ENCODE results near the gene KIF6. TPM values are rescaled to one million over a fixed set of nuclear protein-coding genes. Genes with fewer than 3 reads are reported as not detected.

Gene KIF6
- total RNA-seq, 1 donor from 2014 or later: 0.24 TPM

GRCh38 chr6:39441986-39442385 is 283.2 kb downstream of the KIF6 start:
- ATAC-seq: no peak

- ATAC-seq: no peak
Measured at GRCh38 chr6:39441301-39441700, 283.9 kb downstream of the KIF6 start.

GRCh38 chr6:39440039-39440426 is 285.2 kb downstream of the KIF6 start:
- no peak for ATAC-seq

DNA sequence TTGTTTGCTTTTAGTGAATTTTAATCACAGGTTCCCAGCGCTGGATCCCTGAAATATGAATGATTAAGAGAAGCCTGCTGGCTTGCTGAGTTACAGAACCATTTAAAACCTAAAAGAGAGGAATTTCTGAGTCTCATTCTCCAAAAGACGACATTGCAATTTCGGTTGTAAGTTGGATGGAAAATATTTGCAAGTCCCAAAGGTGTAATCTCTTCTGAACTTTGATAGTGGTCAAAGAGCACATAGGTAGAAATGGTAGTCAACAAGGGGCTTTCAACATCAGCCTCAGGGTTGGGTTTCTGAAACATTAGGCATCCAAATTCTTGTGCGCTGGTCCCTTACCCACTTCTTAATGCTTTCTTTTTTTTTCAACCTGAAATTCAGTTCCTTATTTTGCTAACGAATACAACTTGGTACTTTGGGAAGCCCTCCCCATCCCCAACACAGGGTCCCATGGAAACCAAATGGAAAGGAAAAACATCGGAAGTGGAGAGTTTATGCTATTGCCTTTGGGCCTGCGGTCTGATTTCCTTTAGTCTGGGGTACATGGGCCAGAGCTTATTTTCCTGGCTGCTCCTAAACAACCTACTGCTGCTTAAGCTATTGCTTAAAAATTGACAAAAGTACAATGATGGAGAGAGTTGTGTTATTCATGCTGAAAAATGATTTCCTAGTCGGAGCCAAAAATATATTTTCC is 285.7 kb downstream of the KIF6 start:
- no peak for ATAC-seq

DNA sequence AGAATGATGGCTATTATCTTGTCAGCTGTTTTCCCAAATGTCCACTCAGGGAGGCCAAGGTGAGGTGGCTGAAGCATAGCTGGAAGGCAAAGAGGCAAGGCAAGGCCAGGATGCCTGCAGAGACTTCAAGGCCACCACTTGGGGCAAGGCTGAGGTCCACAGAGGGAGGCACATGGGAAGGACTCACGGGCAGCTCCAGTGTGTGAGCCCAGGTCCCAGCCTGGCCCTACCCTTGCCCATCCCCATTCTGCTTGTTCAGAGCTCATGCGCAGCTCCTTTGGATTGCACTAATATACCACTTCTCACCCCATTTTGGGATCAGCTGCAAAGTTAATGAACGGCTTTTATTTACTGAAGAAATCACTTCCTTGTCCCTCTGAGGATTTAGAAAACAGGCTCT is 291.6 kb downstream of the KIF6 start:
- no peak for ATAC-seq

GRCh38 chr6:39432330-39433025 is 292.7 kb downstream of the KIF6 start:
- no peak for ATAC-seq

GRCh38 chr6:39430871-39431523 is 294.2 kb downstream of the KIF6 start:
- no peak for ATAC-seq

DNA sequence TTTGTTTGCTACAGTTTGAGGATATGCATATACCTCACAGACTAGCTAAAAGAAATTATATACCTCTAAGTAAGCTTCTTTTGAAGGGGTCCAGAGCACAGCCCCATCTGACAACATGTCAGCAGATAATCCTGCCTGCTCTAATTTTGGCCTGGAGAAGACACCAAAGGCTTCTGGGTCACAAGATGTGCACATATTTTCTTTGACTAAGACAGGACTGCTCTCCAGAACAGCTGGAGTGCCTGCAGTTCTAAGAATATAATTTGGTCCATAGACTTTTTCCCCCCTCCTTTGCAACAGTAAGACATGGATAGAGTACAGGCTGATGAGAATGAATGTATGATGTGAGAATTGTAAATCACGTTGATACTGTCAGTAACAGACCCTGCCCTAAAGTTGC is 294.8 kb downstream of the KIF6 start:
- no peak for ATAC-seq

DNA sequence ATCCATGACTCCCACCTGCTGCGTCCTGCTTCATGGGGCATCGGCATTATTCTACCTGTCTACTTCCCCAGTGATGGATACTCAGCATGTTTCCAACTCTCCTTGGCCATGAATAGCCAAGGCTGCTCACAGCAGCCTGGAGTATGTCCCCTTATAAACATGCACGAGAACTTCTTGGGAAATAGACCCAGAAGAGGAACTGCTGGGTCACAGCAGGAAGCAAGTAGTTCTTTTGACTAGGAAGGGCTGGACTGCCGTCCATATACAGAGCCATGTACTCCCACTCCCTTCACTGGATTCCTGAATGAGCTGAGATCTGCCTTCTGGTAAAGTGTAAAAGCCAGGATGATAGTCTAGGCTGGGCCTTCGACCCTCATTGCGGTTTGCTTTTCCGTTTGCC is 296.4 kb downstream of the KIF6 start:
- no peak for ATAC-seq

GRCh38 chr6:39428152-39428551 is 297.1 kb downstream of the KIF6 start:
- no peak for ATAC-seq

- peak; percentile 82 for ATAC-seq
Measured at GRCh38 chr6:39426073-39426456, 299.1 kb downstream of the KIF6 start.

DNA sequence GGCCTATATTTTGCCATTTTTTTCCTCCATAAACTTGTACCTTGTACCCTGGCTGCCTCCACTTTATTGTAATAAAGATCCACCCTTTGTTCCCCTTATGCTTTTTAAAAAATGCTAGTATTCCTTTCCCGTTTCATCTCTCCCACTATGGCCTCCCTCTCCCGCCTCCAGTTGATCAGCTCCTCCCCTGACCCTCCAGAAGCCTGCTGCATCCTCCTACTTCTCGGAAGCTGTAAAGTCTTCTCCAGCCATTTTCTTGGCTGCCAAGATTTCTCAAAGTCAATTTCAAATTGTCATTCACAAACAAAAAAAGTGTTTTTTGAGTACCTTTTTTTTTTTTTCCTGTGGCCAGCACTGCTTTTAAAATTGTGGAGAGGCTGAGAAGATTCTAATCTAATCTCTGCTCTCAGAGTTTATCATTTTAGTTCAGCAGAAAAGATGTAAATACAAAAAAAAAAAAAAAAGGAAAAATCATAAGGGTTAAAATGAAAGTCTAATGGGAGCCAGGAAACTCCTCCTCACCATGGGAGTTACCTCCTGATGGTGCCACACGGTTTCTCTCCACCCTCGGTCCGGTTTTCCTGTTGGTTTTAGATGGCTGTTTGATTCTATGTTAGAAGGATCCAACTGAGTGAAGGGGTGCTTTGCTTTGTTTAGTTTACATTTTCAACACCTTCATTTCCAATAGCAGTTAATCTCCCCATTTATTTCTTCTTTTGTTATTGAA is 299.7 kb downstream of the KIF6 start:
- peak; percentile 45 for ATAC-seq

GRCh38 chr6:39424831-39425230 is 300.4 kb downstream of the KIF6 start:
- ATAC-seq: no peak

DNA sequence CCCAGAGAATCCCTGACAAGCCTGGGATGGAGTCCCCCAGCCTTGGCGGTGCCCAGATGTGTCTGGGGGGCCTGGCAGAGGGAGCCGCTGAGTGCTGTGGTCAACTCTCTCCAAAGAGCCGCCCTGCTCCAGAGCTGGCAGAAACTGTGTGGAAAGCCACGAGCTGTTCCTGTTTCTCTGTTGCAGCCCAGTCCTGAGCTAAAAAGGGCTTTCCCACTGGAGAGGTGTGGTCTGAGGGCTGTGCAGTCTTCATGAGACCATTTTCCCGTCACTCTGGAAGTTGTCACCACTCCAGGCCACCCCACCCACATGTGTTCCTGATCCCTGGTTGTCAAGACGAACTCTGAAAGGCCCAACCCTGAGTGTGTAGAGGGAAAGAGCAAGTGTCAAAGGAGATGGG is 303.0 kb downstream of the KIF6 start:
- peak; percentile 24 for ATAC-seq

DNA sequence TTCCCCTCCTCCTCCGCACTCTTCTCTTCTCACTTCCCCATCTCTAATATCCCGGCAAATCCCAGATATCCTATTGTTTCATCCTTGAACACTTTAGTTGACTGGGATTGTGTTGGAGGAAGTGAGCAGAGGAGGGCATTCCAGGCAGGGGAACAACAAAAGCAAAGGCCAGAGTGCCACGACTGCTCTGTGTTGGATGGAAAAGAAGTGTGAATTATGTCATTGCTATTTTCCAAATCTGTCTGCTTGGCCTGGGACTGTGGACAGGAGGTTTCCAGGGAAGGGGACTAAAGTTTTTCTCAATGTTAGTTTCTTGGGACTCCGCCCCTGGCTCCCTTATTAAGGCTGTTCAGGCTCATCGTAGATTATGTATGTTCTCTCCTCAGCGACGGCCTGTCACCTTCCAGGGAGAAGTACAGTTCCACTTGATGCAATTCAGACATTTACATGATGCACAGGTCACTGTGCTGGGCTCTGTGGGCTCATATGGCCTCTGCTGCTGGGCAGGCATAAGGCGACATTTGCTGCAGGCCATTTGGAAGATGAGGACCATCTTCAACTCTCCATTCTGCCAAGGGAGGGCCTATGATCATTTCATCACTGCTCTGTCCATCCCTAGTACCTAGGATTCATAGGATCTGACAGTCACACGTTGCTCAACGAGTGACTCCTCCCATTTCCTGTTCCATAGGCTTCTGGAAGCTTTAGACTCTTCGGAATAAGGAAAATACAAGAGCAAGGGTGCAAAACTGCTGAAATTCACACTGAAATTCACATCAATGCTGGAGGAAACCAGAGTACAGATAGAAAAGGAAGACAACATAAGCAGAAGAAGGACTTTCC is 303.6 kb downstream of the KIF6 start:
- no peak for ATAC-seq

GRCh38 chr6:39420300-39421265 is 304.6 kb downstream of the KIF6 start:
- no peak for ATAC-seq

GRCh38 chr6:39419607-39420006 is 305.6 kb downstream of the KIF6 start:
- ATAC-seq: no peak

- ATAC-seq: no peak
Measured at GRCh38 chr6:39417440-39417839, 307.8 kb downstream of the KIF6 start.

DNA sequence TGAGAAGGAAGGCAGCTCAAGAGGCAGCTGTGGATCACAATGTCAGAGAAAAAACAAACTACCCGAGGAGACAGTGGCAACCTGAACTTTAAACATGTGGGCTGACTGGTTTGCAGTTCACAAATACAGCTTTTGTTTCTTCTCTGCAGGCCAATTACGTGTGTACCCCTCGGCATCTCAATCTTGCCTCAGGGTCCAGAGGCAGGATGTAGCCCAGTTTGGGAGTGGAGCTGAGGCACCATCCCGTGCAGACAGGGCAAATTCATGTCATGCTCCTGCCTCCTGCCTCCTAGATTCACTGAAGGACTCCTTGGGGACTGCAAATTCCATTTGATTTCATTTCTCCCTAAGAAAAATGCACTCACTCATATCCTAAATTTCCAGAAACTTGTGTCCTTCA is 308.5 kb downstream of the KIF6 start:
- ATAC-seq: peak; percentile 64

DNA sequence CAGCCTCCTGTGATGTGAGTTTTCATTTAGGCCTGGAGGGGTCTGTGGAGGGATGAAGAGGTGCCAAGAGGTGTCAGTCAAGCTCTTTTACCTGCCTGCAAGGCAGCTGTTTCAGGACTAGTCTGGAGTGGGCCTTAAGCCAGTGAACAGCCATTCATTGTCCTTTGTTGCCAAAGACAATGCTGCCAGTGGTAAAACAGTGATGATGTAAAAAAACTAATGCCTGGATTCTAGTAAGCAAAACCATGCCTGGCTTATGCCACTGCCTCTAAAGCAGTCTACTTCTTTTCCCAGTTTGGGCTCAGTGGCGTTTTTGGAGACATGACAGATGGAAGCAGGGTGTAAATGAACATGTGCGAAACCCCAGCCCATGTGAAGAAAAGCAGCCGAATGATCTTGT is 309.2 kb downstream of the KIF6 start:
- no peak for ATAC-seq

DNA sequence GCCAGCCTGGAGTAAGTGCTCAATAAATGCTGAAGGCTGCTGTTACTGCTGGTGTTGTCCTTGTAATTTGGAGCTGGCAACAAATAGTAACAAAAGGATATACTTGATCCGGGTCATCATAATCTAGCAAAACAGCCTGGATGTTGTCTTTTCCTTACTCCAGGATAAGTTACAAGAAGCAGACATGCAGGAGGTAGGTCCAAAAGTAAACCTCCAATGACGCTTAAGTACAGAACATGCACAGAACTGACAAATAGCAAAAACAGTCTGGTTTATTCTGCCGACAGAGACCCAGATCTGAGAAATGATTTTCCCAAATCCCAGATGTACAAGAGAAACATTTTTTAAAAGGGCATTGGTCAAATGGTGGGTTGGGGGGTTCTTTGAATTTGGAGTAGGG is 309.7 kb downstream of the KIF6 start:
- no peak for ATAC-seq
